ACHN (cell line): ENCODE data around the gene AP1G2.
A peak's percentile ranks its signal among the peaks of the same experiment; 100 is the strongest.
"Not testable (repeated sequence)": the region's sequence is repeated elsewhere in the genome, so short reads cannot be mapped to it uniquely, and the experiment has no call there.

ENCODE experiments used
- DNase-seq: peaks from one replicate; pipeline ENCODE4 v3.0.0-alpha.2; 2015
- in situ Hi-C: cut with HindIII; loops from 2 replicates; pipeline ENCODE4 v1.10.0; 2017; ENCODE audit warnings: low sequenced_read_pairs, low pct_ligation_motif_present, low pct_unique_long_range_greater_than_20kb

Gene AP1G2

GRCh38 chr14:23567186-23568020 lies at the start of gene AP1G2:
AP1G2 (minus strand) TSS chr14:23567791; CDS start chr14:23567314, 477 bp downstream.
- peak; percentile 87 for DNase-seq
- in situ Hi-C loops = no loop called here

- in situ Hi-C loops = no loop called here
- no peak for DNase-seq
Observed at GRCh38 chr14:23615856-23616255, 48.3 kb upstream of the AP1G2 start.

GRCh38 chr14:23614395-23614828 lies 46.8 kb upstream of the AP1G2 start:
- in situ Hi-C loops = no loop called here
- no peak for DNase-seq

- in situ Hi-C loops = no loop called here
- no peak for DNase-seq
Observed at GRCh38 chr14:23613242-23614070, 45.9 kb upstream of the AP1G2 start.

- in situ Hi-C loops = no loop called here
- DNase-seq = no peak
Observed at GRCh38 chr14:23612802-23613201, 45.2 kb upstream of the AP1G2 start.

- in situ Hi-C loops = no loop called here
- DNase-seq = no peak
Observed at GRCh38 chr14:23612354-23612732, 44.8 kb upstream of the AP1G2 start.

GRCh38 chr14:23610815-23611289 lies 43.3 kb upstream of the AP1G2 start:
- no peak for DNase-seq
- in situ Hi-C loops = no loop called here

- no peak for DNase-seq
- in situ Hi-C loops = no loop called here
Observed at GRCh38 chr14:23610090-23610814, 42.7 kb upstream of the AP1G2 start.

GRCh38 chr14:23609411-23610089 lies 42.0 kb upstream of the AP1G2 start:
- in situ Hi-C loops, DNase-seq: not testable (repeated sequence)

- in situ Hi-C loops = no loop called here
- no peak for DNase-seq
Observed at GRCh38 chr14:23609001-23609400, 41.4 kb upstream of the AP1G2 start.

GRCh38 chr14:23608454-23608853 lies 40.9 kb upstream of the AP1G2 start:
- no peak for DNase-seq
- in situ Hi-C loops = no loop called here

- in situ Hi-C loops = no loop called here
- DNase-seq = no peak
Observed at GRCh38 chr14:23605931-23606585, 38.5 kb upstream of the AP1G2 start.

GRCh38 chr14:23604675-23605170 lies 37.1 kb upstream of the AP1G2 start:
- no peak for DNase-seq
- in situ Hi-C loops = no loop called here

- in situ Hi-C loops = no loop called here
- no peak for DNase-seq
Observed at GRCh38 chr14:23604148-23604547, 36.6 kb upstream of the AP1G2 start.

- in situ Hi-C loops = no loop called here
- DNase-seq = no peak
Observed at GRCh38 chr14:23603103-23603502, 35.5 kb upstream of the AP1G2 start.

GRCh38 chr14:23602181-23603095 lies 34.8 kb upstream of the AP1G2 start:
- no peak for DNase-seq
- in situ Hi-C loops = no loop called here

GRCh38 chr14:23601845-23602180 lies 34.2 kb upstream of the AP1G2 start:
- in situ Hi-C loops = no loop called here
- no peak for DNase-seq
